Liver (tissue), 9 donors: ENCODE measurements around the gene PODXL2. TPM values are rescaled to one million over a fixed set of nuclear protein-coding genes. Genes with fewer than 3 reads are reported as not detected.
"Not testable (repeated sequence)": the region's sequence is repeated elsewhere in the genome, so short reads cannot be mapped to it uniquely, and the experiment has no call there.

Source experiments
- DNase-seq: peaks from one replicate; pipeline ENCODE4 v3.0.0-alpha.2; 2017; ENCODE audit warnings: low spot score
- H3K27ac ChIP-seq, 2 donors: one replicate each; pipeline ENCODE4 v1.7.0; 2013; ENCODE audit warnings: inconsistent platforms in 2 of 2, low read length in 2 of 2, control low read depth in 1 of 2, low read depth in 1 of 2, mild to moderate bottlenecking in 1 of 2
- H3K27me3 ChIP-seq, 4 donors: one replicate each; pipeline versions ENCODE4 v1.6.1 to v1.7.0; 2013; ENCODE audit warnings: low read length in 3 of 4, inconsistent platforms in 1 of 4, mild to moderate bottlenecking in 1 of 4, moderate library complexity in 1 of 4; ENCODE audit not compliant: control insufficient read depth in 4 of 4, insufficient read depth in 4 of 4
- H3K36me3 ChIP-seq, 4 donors: one replicate each; pipeline versions ENCODE4 v1.6.1 to v1.7.0; 2013; ENCODE audit warnings: low read length in 3 of 4, mild to moderate bottlenecking in 3 of 4, low read depth in 1 of 4, moderate library complexity in 1 of 4; ENCODE audit not compliant: control insufficient read depth in 4 of 4, insufficient read depth in 3 of 4
- H3K4me1 ChIP-seq, 4 donors: one replicate each; pipeline versions ENCODE4 v1.6.1 to v1.7.0; 2013; ENCODE audit warnings: low read length in 3 of 4, mild to moderate bottlenecking in 3 of 4, moderate library complexity in 1 of 4; ENCODE audit not compliant: control insufficient read depth in 4 of 4, insufficient read depth in 4 of 4
- H3K4me3 ChIP-seq, 3 donors: one replicate each; pipeline versions ENCODE4 v1.6.1 to v1.7.0; 2013; ENCODE audit warnings: low read length in 3 of 3, control low read depth in 1 of 3, low read depth in 1 of 3, mild to moderate bottlenecking in 1 of 3
- H3K9ac ChIP-seq, 2 donors: one replicate each; pipeline ENCODE4 v1.7.0; 2013; ENCODE audit warnings: low read length in 2 of 2, mild to moderate bottlenecking in 2 of 2, moderate library complexity in 2 of 2, control low read depth in 1 of 2, low read depth in 1 of 2
- H3K9me3 ChIP-seq, 4 donors: one replicate each; pipeline versions ENCODE4 v1.6.1 to v1.7.0; 2013; ENCODE audit warnings: low read length in 3 of 4; ENCODE audit not compliant: control insufficient read depth in 4 of 4
- ATF3 ChIP-seq: IDR thresholded peaks from 2 replicates; pipeline ENCODE4 v1.6.1; 2016; ENCODE audit warnings: antibody characterized with exemption
- EGR1 ChIP-seq, 2 donors: IDR thresholded peaks; 2 replicates each; pipeline ENCODE4 v1.6.1; 2016 to 2018; ENCODE audit warnings: antibody characterized with exemption in 2 of 2, low read depth in 2 of 2
- FOXA2 ChIP-seq: IDR thresholded peaks from 2 replicates; pipeline ENCODE4 v1.6.1; 2016; ENCODE audit warnings: antibody characterized with exemption
- GABPA ChIP-seq, 2 donors: IDR thresholded peaks in 1 of 2; conservative IDR thresholded peaks in 1 of 2; 2 replicates each; pipeline ENCODE4 v1.6.1; 2016; ENCODE audit warnings: antibody characterized with exemption in 2 of 2, mild to moderate bottlenecking in 1 of 2, moderate library complexity in 1 of 2
- HNF4A ChIP-seq, 2 donors: conservative IDR thresholded peaks; 2 replicates each; pipeline ENCODE4 v1.6.1; 2016; ENCODE audit warnings: antibody characterized with exemption in 2 of 2, mild to moderate bottlenecking in 2 of 2
- JUND ChIP-seq, 2 donors: IDR thresholded peaks; 2 replicates each; pipeline ENCODE4 v1.6.1; 2016; ENCODE audit warnings: antibody characterized with exemption in 2 of 2
- RAD21 ChIP-seq, 2 donors: IDR thresholded peaks; 2 replicates each; pipeline ENCODE4 v1.6.1; 2016; ENCODE audit warnings: antibody characterized with exemption in 2 of 2, mild to moderate bottlenecking in 2 of 2
- RXRA ChIP-seq, 2 donors: IDR thresholded peaks; 2 replicates each; pipeline ENCODE4 v1.6.1; 2017 to 2018; ENCODE audit warnings: antibody characterized with exemption in 2 of 2, mild to moderate bottlenecking in 1 of 2
- TAF1 ChIP-seq: conservative IDR thresholded peaks from 2 replicates; pipeline ENCODE4 v1.6.1; 2016; ENCODE audit warnings: antibody characterized with exemption, mild to moderate bottlenecking
- YY1 ChIP-seq: IDR thresholded peaks from 2 replicates; pipeline ENCODE4 v1.6.1; 2016; ENCODE audit warnings: antibody characterized with exemption, mild to moderate bottlenecking
- WGBS: extraction: QIAGEN DNeasy Blood & Tissue Kit; methylation state at CpG from one replicate; pipeline ENCODE4 v1.1.7; 2013; 5-methylcytosine and 5-hydroxymethylcytosine counted together
- polyA plus RNA-seq, 2 donors: library from polyadenylated mRNA; stranded (reverse) in 1 of 2; unstranded in 1 of 2; fragments of 200-250 nt in 1 of 2; fragments of >200 nt in 1 of 2; fragmentation: Nextera tagmentation in 1 of 2; extraction: Ambion mirVana in 1 of 2; gene quantifications; one replicate each; pipeline versions ENCODE4 v1.2.1 to v1.2.3, GENCODE V29; 2013 to 2015
- total RNA-seq, 2 donors: library from RNA; depleted of rRNA; stranded (reverse); fragments of >200 nt; gene quantifications; one replicate each; pipeline ENCODE4 v1.2.3, GENCODE V29; 2014
- TF ChIP-seq, protein P1 (sequence below): fragments of 150-350 bp; IDR thresholded peaks from 2 replicates; pipeline ENCODE4 v1.5.1; 2017; ENCODE audit warnings: improper control_type of control experiment, low read depth, low read length; ENCODE audit not compliant: missing input control
- TF ChIP-seq, protein P2 (sequence below): IDR thresholded peaks from 2 replicates; pipeline ENCODE4 v1.6.1; 2016; ENCODE audit warnings: antibody characterized with exemption
- donor health status: healthy.
- donor health status: healthy.
- donor health status: healthy.
- donor health status: healthy.
- donor health status: healthy.

Gene PODXL2
- total and polyA plus RNA-seq, 4 donors = 0.47 to 1.4 (median 0.88) TPM

GRCh38 chr3:127652246-127652995 is 23.4 kb downstream of the PODXL2 start:
- TF ChIP-seq RAD21 (IDR thresholded peaks at IDR 0.05) = peak; percentile 94 to 98
- TF ChIP-seq ATF3 = no peak
- TF ChIP-seq, protein P1, sequence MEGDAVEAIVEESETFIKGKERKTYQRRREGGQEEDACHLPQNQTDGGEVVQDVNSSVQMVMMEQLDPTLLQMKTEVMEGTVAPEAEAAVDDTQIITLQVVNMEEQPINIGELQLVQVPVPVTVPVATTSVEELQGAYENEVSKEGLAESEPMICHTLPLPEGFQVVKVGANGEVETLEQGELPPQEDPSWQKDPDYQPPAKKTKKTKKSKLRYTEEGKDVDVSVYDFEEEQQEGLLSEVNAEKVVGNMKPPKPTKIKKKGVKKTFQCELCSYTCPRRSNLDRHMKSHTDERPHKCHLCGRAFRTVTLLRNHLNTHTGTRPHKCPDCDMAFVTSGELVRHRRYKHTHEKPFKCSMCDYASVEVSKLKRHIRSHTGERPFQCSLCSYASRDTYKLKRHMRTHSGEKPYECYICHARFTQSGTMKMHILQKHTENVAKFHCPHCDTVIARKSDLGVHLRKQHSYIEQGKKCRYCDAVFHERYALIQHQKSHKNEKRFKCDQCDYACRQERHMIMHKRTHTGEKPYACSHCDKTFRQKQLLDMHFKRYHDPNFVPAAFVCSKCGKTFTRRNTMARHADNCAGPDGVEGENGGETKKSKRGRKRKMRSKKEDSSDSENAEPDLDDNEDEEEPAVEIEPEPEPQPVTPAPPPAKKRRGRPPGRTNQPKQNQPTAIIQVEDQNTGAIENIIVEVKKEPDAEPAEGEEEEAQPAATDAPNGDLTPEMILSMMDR = peak; percentile 85
- peak in 1 of 2 donors; percentile 8 for TF ChIP-seq RXRA (IDR thresholded peaks at IDR 0.05)
- TF ChIP-seq TAF1 = no peak
- TF ChIP-seq FOXA2 = peak; percentile 9
- no peak for TF ChIP-seq GABPA (IDR thresholded peaks at IDR 0.05 in 1 of 2, conservative IDR thresholded peaks at IDR 0.05 in 1 of 2)
- TF ChIP-seq HNF4A (conservative IDR thresholded peaks at IDR 0.05) = no peak
- no peak for TF ChIP-seq EGR1 (IDR thresholded peaks at IDR 0.05; ENCODE audit: low read depth in 2 of 2)
- no peak for TF ChIP-seq YY1
- Histone ChIP-seq H3K4me3 (no peak overlapping the region), H3K27me3 (no peaks in the 10 kb centered on the region), H3K36me3 (no peaks in the 10 kb centered on the region), H3K9ac (no peak overlapping the region), H3K4me1 (peaks cover 0 to 6% (median 3%) of the 10 kb centered on the region in 4 donors), H3K27ac (no peak overlapping the region), H3K9me3 (no peaks in the 10 kb centered on the region)
- peak; percentile 68 for DNase-seq
- WGBS = 71% methylated on average over 13 of the region's 13 CpGs

DNA sequence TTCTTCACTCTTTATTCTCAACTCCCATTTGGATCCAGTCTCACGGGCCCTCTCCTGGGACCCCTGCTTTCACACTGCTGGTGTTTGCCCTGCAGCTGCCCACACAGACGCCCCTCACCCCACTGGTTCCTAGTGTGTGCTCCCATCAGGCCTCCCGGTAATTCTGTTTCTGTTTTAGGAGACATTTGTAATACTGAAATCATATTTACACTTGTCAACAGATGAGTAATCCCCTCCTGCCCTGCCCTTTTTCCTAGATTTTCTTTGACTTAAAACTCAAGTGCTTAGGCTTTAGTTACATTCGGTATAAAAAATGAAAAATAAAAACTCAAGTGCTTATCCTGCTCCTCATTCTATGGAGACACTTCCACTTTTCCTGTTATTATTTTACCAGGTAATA is 25.4 kb downstream of the PODXL2 start:
- TF ChIP-seq, protein P2, sequence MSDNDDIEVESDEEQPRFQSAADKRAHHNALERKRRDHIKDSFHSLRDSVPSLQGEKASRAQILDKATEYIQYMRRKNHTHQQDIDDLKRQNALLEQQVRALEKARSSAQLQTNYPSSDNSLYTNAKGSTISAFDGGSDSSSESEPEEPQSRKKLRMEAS = no peak
- TF ChIP-seq JUND (IDR thresholded peaks at IDR 0.05) (no peak), RXRA (IDR thresholded peaks at IDR 0.05) (no peak), HNF4A (conservative IDR thresholded peaks at IDR 0.05) (no peak), YY1 (no peak), TAF1 (no peak), EGR1 (IDR thresholded peaks at IDR 0.05; ENCODE audit: low read depth in 2 of 2) (no peak), GABPA (IDR thresholded peaks at IDR 0.05 in 1 of 2, conservative IDR thresholded peaks at IDR 0.05 in 1 of 2) (no peak), FOXA2 (no peak)
- Histone ChIP-seq H3K4me1 (peaks cover 0 to 6% (median 3%) of the 10 kb centered on the region in 4 donors), H3K9ac (no peak overlapping the region), H3K4me3 (no peak overlapping the region), H3K36me3 (no peaks in the 10 kb centered on the region), H3K27me3 (no peaks in the 10 kb centered on the region), H3K27ac (no peak overlapping the region), H3K9me3 (no peaks in the 10 kb centered on the region)
- WGBS = 85% methylated on average over 4 of the region's 4 CpGs
- no peak for DNase-seq

DNA sequence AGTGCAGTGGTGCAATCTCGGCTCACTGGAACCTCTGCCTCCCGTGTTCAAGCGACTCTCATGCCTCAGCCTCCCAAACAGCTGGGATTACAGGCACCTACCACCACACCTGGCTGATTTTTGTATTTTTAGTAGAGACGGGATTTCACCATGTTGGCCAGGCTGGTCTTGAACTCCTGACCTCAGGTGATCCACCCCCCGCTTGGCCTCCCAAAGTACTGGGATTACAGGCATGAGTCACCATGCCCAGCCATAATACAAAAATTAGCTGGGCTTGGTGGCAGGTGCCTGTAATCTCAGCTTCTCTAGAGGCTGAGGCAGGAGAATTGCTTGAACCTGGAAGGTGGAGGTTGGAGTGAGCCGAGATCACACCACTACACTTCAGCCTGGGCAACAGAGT is 26.0 kb downstream of the PODXL2 start:
- DNase-seq, H3K27ac ChIP-seq, H3K4me1 ChIP-seq, H3K9ac ChIP-seq, H3K4me3 ChIP-seq, H3K27me3 ChIP-seq, H3K36me3 ChIP-seq, H3K9me3 ChIP-seq: not testable (repeated sequence)
- WGBS = 95% methylated on average over 6 of the region's 6 CpGs
